Urothelium cell line (cell line): ENCODE results near the gene ABI1.
"Not testable (repeated sequence)": the region's sequence is repeated elsewhere in the genome, so short reads cannot be mapped to it uniquely, and the experiment has no call there.

Experiments used
- DNase-seq: peaks from one replicate; pipeline ENCODE4 v3.0.0; 2011; ENCODE audit warnings: low spot score, mixed read lengths
- FAIRE-seq: peaks from 2 replicates; lab custom pipeline; 2011; peaks lifted over from hg19 to GRCh38; lab: Jason Lieb, UNC

ABI1 gene

GRCh38 chr10:26860443-26861204 is at the start of gene ABI1:
Gene ABI1 (minus strand): TSS chr10:26860958. CDS start chr10:26860863, 95 bp downstream.
- no peak for FAIRE-seq
- peak; percentile 96 for DNase-seq

DNA sequence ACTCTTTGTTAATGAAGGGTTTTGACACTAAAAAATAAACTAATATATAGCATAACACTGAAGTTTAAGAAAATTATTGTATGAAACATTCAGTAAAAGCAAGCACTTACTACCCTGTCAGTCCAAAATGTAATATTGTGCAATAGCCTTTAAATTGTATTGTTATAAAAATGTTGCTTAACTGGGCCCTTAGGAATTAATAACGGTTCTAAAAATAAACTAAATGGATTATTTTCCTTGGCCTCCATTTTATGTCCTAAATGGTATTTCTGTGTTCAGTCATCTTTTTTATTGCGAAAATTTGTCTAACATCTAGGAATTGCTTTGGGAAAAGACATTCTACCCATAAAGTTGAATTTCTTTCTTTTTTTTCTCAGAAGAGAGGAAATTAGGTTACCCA is 49.0 kb upstream of the ABI1 start:
- no peak for DNase-seq
- FAIRE-seq: no peak

DNA sequence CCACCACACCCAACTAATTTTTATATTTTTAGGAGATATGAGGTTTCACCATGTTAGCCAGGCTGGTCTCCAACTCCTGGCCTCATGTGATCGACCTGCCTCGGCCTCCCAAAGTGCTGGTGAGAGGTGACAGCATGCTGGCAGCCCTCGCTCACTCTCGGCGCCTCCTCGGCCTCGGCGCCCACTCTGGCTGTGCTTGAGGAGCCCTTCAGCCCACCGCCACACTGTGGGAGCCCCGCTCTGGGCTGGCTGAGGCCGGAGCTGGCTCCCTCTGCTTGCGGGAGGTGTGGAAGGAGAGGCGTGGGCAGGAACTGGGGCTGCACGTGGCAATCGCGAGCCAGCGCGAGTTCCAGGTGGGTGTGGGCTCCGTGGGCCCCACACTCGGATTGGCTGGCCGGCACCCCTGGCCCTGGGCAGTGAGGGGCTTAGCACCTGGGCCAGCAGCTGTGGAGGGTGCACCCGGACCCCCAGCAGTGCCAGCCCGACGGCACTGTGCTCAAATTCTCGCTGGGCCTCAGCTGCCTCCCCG is 44.6 kb upstream of the ABI1 start:
- FAIRE-seq, DNase-seq: not testable (repeated sequence)

DNA sequence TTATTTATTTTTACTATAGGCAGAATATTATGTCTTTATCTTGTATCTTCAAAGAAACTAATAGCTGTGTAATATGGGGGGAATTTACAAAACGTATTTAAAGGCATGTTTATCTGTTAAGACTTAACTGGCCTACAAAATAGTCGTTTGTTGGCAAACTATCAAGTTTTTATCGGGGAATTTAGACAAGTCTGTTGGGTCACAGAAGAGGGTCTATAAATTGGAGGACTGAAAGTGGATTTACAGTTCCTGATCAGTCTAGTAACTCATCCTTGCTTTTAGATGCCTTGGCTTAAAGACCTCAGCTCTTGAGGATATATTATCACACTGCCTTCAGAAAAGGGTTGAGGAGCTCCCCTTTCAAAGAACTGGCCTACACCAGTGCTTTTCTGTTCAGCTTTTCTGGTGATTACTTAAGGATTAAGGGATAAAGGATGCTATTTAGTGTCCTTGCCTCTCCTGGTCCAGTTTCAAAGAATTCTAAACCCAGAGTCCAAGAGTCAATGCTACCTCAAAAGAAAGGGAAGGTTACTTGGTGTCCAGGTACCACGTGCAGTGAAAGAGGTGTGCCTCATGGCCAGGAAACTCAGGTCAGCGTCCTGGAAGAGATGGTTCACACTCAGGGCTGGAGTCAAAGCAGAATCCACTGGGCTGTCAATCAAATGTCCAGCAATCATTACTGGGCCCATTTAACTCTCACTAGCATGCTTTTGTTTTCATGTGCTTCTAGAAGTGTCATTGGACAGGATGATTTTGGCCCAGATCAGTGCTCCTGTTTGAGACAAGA is 42.9 kb upstream of the ABI1 start:
- no peak for FAIRE-seq
- no peak for DNase-seq

GRCh38 chr10:26892306-26892923 is 31.7 kb upstream of the ABI1 start:
- not testable (repeated sequence) for FAIRE-seq, DNase-seq

DNA sequence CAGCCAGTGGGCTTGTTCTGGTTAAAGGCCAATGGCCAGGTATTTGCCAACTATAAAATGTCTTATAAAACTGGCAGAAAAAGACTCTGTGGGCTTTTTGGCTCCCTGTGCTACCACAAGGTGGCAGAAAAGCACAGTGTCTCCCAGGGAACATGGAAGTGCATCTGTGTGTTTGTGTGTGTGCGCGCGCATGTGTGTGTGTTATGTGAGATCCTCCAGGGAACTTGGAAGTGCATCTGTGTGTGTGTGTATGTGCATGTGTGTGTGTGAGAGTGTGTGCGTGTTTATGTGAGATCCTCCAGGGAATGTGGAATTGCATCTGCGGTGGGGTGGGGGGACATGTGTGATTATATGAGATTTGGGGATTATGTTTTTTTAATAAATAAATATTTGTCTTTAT is 30.2 kb upstream of the ABI1 start:
- no peak for FAIRE-seq
- no peak for DNase-seq

DNA sequence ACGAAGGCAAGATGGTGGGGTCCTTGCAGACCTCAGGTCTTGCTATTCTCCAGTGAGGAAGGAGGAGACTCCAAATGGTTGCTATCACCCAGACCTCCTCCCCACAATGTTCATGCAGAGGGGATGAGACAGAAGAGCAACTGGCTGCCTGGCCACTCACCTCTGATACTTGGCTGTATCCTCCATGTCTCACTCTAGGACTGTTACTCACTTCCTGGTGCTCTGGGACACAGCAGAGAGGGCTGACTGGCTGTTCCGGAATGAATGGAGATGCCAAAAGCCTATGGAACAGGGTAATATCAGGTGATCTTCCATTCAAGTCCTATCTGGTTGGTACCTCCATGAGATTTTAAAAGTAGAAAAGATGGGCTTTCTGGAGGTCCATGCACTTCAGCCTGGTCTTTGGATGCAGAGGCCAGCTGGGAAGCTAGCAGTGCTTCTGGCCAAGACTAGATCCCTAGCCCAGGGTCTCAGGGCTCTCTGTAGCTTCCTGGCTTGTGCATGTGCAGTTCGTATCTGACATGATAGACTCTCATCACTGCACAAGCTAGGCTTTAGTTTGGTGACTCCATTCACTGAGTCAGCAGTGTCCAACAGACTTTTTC is 27.0 kb upstream of the ABI1 start:
- DNase-seq (no peak), FAIRE-seq (no peak)

- DNase-seq (peak; percentile 49), FAIRE-seq (no peak)
Measured at GRCh38 chr10:26881600-26882331, 21.0 kb upstream of the ABI1 start.

GRCh38 chr10:26879744-26880143 is 19.0 kb upstream of the ABI1 start:
- no peak for DNase-seq

DNA sequence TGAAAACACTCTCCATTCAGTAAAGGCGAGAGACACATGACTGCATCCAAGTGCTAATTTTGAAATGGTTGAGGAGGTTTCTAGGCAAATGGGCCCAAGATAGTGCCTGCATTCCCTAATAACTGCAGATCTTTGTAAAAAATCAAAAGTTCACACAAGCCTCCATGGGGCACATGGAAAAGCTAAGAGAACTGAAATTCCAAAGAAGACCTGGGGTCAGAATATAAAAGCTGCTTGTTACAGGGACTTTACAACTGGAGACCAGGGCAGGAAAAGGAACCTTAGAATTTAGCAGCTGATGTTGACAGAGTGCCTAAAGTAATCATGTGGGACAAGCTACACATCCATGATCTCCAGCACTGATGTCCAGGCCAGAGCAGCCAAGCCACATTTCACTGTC is 10.0 kb upstream of the ABI1 start:
- FAIRE-seq: no peak

More at GRCh38 chr10:26879744-26880143, 19.0 kb upstream of the ABI1 start:
- FAIRE-seq: no peak

GRCh38 chr10:26869528-26869927 is 8.8 kb upstream of the ABI1 start:
- DNase-seq: no peak

More for the DNA sequence above, 10.0 kb upstream of the ABI1 start:
- no peak for DNase-seq

GRCh38 chr10:26863351-26864076 is 2.8 kb upstream of the ABI1 start:
- no peak for DNase-seq
- no peak for FAIRE-seq

More at GRCh38 chr10:26869528-26869927, 8.8 kb upstream of the ABI1 start:
- FAIRE-seq: no peak

GRCh38 chr10:26861205-26861998 is 644 bp upstream of the ABI1 start:
- DNase-seq (no peak), FAIRE-seq (no peak)

DNA sequence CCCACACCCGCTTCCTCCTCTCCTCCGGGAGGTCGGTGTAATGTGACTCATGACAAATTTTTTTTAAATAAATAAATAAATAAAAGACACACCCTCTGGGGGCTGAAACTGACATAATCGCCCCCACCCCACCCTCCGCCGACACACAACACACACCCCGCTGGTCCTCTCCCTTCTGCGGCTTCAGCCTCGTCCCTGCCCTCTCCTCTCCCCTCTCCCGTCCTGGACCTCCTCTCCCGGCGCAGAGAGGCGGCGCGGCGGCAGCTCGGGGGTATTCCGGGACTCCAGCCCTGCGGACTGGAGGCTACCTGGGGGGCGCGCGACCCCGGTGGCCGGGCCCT is 686 bp downstream of the ABI1 start:
- no peak for FAIRE-seq
- peak; percentile 65 for DNase-seq

DNA sequence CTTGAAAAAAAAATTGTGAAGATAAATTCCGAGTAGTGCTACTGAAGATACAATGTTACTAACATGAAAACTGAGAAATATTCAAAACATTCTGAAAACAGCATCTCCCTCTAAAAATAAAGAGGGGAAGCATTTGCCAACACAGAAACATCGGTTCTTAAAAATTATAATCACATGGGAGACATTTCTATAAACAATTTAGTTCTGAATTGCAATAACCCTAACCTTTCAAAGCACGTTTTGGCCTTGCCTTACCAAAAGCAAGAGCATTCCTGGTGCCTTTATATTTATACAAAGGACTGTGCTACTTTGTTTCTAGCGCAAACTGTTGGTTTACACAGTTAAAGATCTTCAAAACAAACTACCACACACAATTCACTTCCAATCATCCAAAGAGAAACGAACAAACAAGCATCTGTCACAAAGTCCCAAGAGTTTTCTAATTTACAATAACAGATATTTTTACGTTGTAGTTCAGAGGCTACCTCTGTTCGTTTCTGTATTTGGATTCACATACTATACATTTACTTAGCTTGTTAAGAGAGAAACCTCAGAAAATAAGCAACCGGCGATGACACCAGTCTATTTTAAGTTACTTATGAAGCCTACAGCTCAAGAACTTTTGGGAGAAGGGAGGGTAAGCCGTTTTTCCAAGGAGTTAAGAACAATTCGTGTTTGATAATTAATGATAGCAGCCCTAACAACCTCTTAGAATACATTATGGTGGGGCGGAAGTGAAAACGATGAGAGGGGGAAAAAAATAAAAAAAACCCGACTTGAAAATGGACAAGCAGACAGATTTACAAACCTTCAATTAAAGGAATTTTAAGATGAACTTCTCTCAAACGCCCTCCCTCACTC is 1.3 kb downstream of the ABI1 start:
- FAIRE-seq (no peak), DNase-seq (no peak)

GRCh38 chr10:26858707-26859034 is 2.1 kb downstream of the ABI1 start:
- FAIRE-seq (no peak), DNase-seq (no peak)

DNA sequence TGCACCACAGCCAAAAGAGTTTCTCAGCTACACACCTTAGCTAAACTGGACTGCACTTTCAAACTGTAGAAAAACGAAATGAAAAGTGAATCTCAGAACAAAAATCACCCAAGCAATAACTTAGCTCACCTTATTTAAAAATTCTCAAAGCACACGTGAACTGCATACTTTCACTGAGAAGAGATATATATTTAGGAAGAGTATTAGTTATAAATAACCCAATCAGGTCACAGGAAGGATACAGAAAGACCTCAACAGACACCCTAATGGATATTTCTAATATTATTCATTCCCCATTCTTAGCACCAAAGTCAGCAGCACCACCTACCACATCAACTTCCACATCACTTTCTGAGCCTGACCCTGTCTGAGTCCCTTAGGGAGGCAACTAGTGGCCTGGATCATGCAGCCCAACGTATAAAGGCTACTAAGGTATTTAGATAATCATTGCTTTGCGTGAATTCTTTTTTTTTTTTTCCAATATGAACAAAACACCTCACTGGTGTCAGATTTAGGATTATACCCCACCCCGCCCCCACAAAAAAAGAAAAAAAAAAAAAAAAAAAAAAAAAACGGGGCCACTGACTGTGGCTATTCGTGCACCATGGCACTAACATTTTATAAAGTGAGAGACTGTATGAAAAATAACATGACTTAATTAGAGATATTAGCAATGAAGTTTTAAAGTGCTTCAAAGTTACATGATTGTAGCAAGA is 2.6 kb downstream of the ABI1 start:
- no peak for DNase-seq
- no peak for FAIRE-seq
